Activated naive CD4-positive, alpha-beta T cell treated with anti-CD3 and anti-CD28 coated beads, Interleukin-2, amount 50 U/mL, for 72 hours (primary cell): Measurements from ENCODE around the gene TREML1. TPM values are rescaled to one million over a fixed set of nuclear protein-coding genes. Genes with fewer than 3 reads are reported as not detected.
"Not testable (repeated sequence)": the region's sequence is repeated elsewhere in the genome, so short reads cannot be mapped to it uniquely, and the experiment has no call there.

ENCODE experiments used
- ATAC-seq, 2 donors: fragments of 150-1000 bp; cut with Tn5 transposase; 2 replicates each; pipeline ENCODE4 v1.10.0; 2021; ENCODE audit warnings: mild to moderate bottlenecking in 2 of 2, moderate library complexity in 2 of 2
- DNase-seq, 2 donors: peaks; one replicate each; pipeline ENCODE4 v3.0.0; 2021 to 2022; ENCODE audit warnings: low spot score in 2 of 2
- H3K27ac Mint-ChIP-seq, 2 donors: one replicate each; pipeline ENCODE4 v1.8.0; 2022; ENCODE audit warnings: mild to moderate bottlenecking in 2 of 2, mixed read lengths in 2 of 2
- H3K36me3 Mint-ChIP-seq, 2 donors: one replicate each; pipeline ENCODE4 v1.8.0; 2022; ENCODE audit warnings: mixed read lengths in 2 of 2
- H3K9me3 Mint-ChIP-seq, 2 donors: one replicate each; pipeline ENCODE4 v1.8.0; 2022; ENCODE audit warnings: mixed read lengths in 2 of 2
- total RNA-seq, 2 donors: library from RNA; stranded (reverse); gene quantifications; one replicate each; pipeline ENCODE4 v1.2.3, GENCODE V29; 2022

Gene TREML1
- total RNA-seq, 2 donors from 2014 or later = not detected

DNA sequence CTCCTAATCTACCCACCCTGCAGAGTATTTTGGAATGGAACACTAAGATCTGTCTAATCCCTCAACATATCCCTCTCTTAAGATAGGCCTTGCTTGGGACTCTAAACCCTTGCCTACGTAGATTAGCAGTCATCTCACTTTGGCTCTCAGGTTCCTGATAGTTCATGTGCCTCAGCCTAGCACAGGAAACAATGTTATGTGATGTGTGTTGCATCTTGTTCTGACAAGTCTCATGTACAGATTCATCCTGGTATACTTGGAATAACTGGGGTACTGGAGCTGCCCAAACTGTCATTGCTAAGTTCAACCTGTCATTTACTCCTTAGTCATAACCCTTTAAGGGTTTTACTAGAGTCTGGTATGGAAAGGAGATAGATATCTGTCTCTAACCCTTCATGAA is 34.1 kb downstream of the TREML1 start:
- no peak for ATAC-seq
- H3K27ac Mint-ChIP-seq = no peak overlapping the region
- H3K9me3 Mint-ChIP-seq = no peaks in the 10 kb centered on the region
- no peak for DNase-seq
- peaks cover 6 to 7% of the 10 kb centered on the region in 2 donors for H3K36me3 Mint-ChIP-seq

- no peaks in the 10 kb centered on the region for H3K9me3 Mint-ChIP-seq
- peaks cover 6 to 7% of the 10 kb centered on the region in 2 donors for H3K36me3 Mint-ChIP-seq
- ATAC-seq = no peak
- DNase-seq = no peak
- H3K27ac Mint-ChIP-seq = no peak overlapping the region
Measured at GRCh38 chr6:41119508-41119907, 34.6 kb downstream of the TREML1 start.

GRCh38 chr6:41115027-41115426 is 39.1 kb downstream of the TREML1 start:
- not testable (repeated sequence) for H3K27ac Mint-ChIP-seq, H3K36me3 Mint-ChIP-seq, DNase-seq, ATAC-seq, H3K9me3 Mint-ChIP-seq

DNA sequence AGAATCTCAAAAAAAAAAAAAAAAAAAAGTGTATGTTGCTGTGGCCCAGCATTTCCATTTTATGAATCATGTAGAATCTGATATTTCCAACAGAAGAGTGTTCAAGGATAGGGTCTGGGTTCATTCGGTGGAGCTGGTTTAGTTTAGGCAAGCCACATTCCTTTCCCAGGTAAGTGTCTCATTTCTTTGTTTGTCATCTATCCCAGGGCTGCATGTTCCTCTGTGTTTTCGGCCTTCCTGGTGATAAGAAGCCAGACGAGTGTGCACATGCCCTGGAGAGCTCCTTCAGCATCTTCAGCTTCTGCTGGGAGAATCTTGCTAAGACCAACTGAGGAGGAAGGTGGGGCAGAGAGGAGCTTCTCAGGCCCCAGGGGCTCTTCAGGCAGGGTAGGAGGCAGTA is 43.1 kb downstream of the TREML1 start:
- DNase-seq = no peak
- no peak for ATAC-seq
- H3K36me3 Mint-ChIP-seq = no peaks in the 10 kb centered on the region
- no peaks in the 10 kb centered on the region for H3K9me3 Mint-ChIP-seq
- H3K27ac Mint-ChIP-seq = no peak overlapping the region

DNA sequence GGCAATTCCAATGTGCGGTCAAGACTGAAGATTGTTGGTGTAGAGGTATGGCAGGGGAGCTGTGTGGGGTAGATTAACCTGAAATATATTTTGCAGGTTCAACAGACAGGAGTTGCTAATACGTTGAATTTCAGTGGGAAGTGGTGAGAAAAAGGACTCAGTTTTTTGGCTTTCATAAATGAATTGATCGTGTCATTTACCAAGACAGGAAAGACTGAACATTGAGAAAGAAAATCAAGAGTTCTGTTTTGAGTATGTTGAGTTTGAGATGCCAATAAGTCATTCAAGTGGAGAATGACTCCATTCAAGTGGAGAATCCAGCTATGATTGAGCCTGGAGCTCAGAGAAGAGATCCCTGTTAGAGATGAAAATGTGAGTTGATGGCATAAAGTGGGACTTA is 50.3 kb downstream of the TREML1 start:
- Mint-ChIP-seq H3K9me3 (no peaks in the 10 kb centered on the region), H3K36me3 (peaks cover 6 to 12% of the 10 kb centered on the region in 2 donors), H3K27ac (no peak overlapping the region)
- peak; percentile 72 to 97 for ATAC-seq
- no peak for DNase-seq

DNA sequence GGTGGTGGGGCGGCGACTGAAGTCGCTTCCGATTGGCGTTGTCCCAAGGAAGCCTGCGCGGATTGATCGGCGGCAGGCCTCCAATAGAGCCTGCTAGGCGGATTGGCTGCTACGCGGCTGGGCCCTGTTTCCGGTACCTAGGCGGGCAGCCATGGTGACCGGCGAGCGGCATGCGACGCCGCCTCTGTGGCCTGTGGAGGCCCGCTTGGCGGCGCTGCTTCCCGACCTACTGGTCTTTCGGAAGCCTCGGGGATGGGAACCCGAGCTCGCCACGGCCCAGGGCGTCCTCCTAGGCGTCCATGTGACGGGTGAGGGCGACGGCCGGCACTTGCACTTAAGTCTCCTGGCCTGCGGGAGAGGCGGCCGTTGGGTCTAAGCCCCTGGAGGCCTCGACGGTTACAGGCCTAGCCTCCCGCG is 53.3 kb downstream of the TREML1 start:
- Mint-ChIP-seq H3K9me3 (no peaks in the 10 kb centered on the region), H3K27ac (no peak overlapping the region), H3K36me3 (peaks cover 30 to 32% of the 10 kb centered on the region in 2 donors)
- no peak for ATAC-seq
- no peak for DNase-seq

Other genes with a start within 250 kb of the TREML1 start
- gene UNC5CL, start 115.1 kb downstream of the TREML1 start, total RNA-seq = 1 to 10 TPM; 2.8 to 5.1 TPM
- not detected for gene TSPO2, start 111.9 kb downstream of the TREML1 start, total RNA-seq
- gene APOBEC2, start 101.1 kb downstream of the TREML1 start, total RNA-seq = not detected
- 10 to 100 TPM; 39.9 to 52.6 TPM for gene OARD1, start 82.0 kb downstream of the TREML1 start, total RNA-seq
- 10 to 100 TPM; 27.3 to 31.7 TPM for gene NFYA, start 81.4 kb downstream of the TREML1 start, total RNA-seq
- not detected for gene TREM2, start 8.8 kb upstream of the TREML1 start, total RNA-seq
- gene TREML2, start 46.8 kb upstream of the TREML1 start, total RNA-seq = 10 to 100 TPM in 1 of 2 donors, 1 to 10 TPM in 1; 2.0 to 11.0 TPM
- not detected for gene TREML4, start 74.0 kb upstream of the TREML1 start, total RNA-seq
- 1 to 10 TPM in 1 of 2 donors, not detected in 1; 6.1 TPM for gene TREM1, start 132.3 kb upstream of the TREML1 start, total RNA-seq
- gene NCR2, start 181.3 kb upstream of the TREML1 start, total RNA-seq = not detected